Bone marrow (tissue), 2 donors: Measurements from ENCODE around the gene GNPTG.

Experiments
- DNase-seq, 2 donors: peaks; one replicate each; lab custom pipeline; 2025; lab: John Stamatoyannopoulos, UW

Gene GNPTG

GRCh38 chr16:1394367-1394951 is 42.7 kb downstream of the GNPTG start:
- no peak for DNase-seq

GRCh38 chr16:1395444-1396031 is 43.8 kb downstream of the GNPTG start:
- no peak for DNase-seq

- DNase-seq, result no peak
These were observed 46.0 kb downstream of the GNPTG start for GRCh38 chr16:1397779-1398178.

- DNase-seq, result no peak
These were observed 46.6 kb downstream of the GNPTG start for GRCh38 chr16:1398351-1398750.

- DNase-seq, result no peak
These were observed 47.3 kb downstream of the GNPTG start for GRCh38 chr16:1398826-1399581.

GRCh38 chr16:1401061-1401757 is 49.5 kb downstream of the GNPTG start:
- no peak for DNase-seq

GRCh38 chr16:1401758-1402154 is 50.0 kb downstream of the GNPTG start:
- DNase-seq, result no peak

- no peak for DNase-seq
These were observed 51.3 kb downstream of the GNPTG start for GRCh38 chr16:1403036-1403435.

GRCh38 chr16:1403733-1404132 is 52.0 kb downstream of the GNPTG start:
- no peak for DNase-seq

- no peak for DNase-seq
These were observed 56.0 kb downstream of the GNPTG start for GRCh38 chr16:1407753-1408152.

- peak; percentile 79 to 92 for DNase-seq
These were observed 56.6 kb downstream of the GNPTG start for GRCh38 chr16:1408171-1408837.

- DNase-seq, result no peak
These were observed 61.1 kb downstream of the GNPTG start for GRCh38 chr16:1412847-1413246.
